Muscle layer of colon (tissue), 2 donors: Measurements from ENCODE around the gene CRPPA.
"Not testable (repeated sequence)": the region's sequence is repeated elsewhere in the genome, so short reads cannot be mapped to it uniquely, and the experiment has no call there.

Experiments
- H3K27ac ChIP-seq: one replicate; pipeline ENCODE4 v1.7.0; 2013; ENCODE audit warnings: low read depth, mild to moderate bottlenecking, low read length, moderate library complexity
- H3K27me3 ChIP-seq, 2 donors: one replicate each; pipeline ENCODE4 v1.7.0; 2013; ENCODE audit warnings: low read length in 2 of 2, mild to moderate bottlenecking in 2 of 2; ENCODE audit not compliant: insufficient read depth in 2 of 2, control insufficient read depth in 1 of 2
- H3K36me3 ChIP-seq: one replicate; pipeline ENCODE4 v1.7.0; 2013; ENCODE audit warnings: mild to moderate bottlenecking, low read length; ENCODE audit not compliant: insufficient read depth
- H3K4me1 ChIP-seq: one replicate; pipeline ENCODE4 v1.7.0; 2013; ENCODE audit warnings: mild to moderate bottlenecking, low read length; ENCODE audit not compliant: insufficient read depth
- H3K4me3 ChIP-seq, 2 donors: one replicate each; pipeline ENCODE4 v1.7.0; 2013; ENCODE audit warnings: low read length in 2 of 2, low read depth in 1 of 2, mild to moderate bottlenecking in 1 of 2, moderate library complexity in 1 of 2
- H3K9ac ChIP-seq: one replicate; pipeline ENCODE4 v1.7.0; 2013; ENCODE audit warnings: low read length
- H3K9me3 ChIP-seq: one replicate; pipeline ENCODE4 v1.7.0; 2013; ENCODE audit warnings: mild to moderate bottlenecking, low read length
- donor health status: abdominal sarcoma.
- donor health status: Adenocarcinoma of cecum.

CRPPA gene

DNA sequence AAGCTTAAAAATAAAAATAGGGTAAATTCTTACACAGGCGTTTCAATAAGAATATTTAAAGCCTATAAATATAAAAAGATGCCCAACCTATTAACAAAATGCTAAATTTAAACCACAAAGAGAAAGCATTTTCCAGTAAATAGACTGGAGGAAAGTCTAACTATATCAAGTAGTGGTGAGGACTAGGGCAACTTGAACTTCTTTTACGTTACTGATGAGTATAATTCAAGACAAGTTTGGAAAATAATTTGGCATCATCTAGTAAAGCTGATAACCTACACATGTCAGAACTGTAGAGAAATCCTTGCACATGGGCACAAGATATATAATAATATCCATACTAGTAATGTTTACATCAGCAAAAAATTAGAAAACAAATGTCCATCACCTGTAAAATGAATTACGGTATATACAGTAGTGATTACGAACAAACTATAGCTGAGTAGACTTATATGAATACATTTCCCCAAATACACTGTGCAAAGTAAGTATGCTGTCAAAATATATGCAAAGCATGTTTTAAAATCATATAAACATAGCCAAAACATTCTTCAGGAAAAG lies 27.4 kb downstream of the CRPPA start:
- H3K9ac ChIP-seq = no peak overlapping the region
- no peak overlapping the region for H3K27ac ChIP-seq
- no peaks in the 10 kb centered on the region for H3K4me1 ChIP-seq
- H3K27me3 ChIP-seq = no peaks in the 10 kb centered on the region
- no peak overlapping the region for H3K4me3 ChIP-seq
- H3K9me3 ChIP-seq = no peaks in the 10 kb centered on the region
- H3K36me3 ChIP-seq = no peaks in the 10 kb centered on the region

DNA sequence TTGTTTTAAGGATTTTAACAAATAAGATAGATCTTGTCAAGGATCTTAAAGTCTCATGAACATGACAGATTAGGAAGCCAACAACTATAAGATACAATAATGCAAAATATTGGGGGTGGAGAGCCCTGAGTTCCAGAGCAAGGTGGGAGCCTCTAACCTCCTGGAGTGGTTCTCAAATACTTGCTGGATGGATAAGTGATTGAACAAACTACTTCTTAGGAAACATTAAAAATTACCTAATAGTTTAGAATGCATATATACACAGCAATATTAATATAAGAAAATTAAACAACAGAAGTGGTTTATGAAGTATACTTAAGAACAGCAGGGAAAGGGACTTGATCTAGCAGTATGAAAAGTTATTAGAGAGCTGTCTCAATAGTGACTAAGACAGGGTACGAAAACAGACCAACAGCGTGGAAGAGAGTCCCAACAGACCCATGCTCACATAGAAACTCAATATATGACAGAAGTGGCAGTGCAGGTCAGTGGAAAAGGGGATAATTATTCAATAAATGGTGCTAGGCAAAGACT lies 28.3 kb downstream of the CRPPA start:
- Histone ChIP-seq H3K27ac (no peak overlapping the region), H3K9me3 (no peaks in the 10 kb centered on the region), H3K9ac (no peak overlapping the region), H3K36me3 (no peaks in the 10 kb centered on the region), H3K4me1 (no peaks in the 10 kb centered on the region), H3K27me3 (no peaks in the 10 kb centered on the region), H3K4me3 (no peak overlapping the region)

DNA sequence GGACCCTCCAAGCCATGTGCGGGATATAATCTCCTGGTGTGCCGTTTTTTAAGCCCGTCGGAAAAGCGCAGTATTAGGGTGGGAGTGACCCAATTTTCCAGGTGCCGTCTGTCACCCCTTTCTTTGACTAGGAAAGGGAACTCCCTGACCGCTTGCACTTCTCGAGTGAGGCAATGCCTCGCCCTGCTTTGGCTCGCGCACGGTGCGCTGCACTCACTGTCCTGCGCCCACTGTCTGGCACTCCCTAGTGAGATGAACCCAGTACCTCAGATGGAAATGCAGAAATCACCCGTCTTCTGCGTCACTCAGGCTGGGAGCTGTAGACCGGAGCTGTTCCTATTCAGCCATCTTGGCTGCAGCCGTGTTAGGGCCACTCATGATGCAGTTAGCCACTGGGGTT lies 37.6 kb downstream of the CRPPA start:
- not testable (repeated sequence) for H3K4me3 ChIP-seq, H3K27me3 ChIP-seq, H3K36me3 ChIP-seq, H3K27ac ChIP-seq, H3K4me1 ChIP-seq, H3K9me3 ChIP-seq, H3K9ac ChIP-seq

DNA sequence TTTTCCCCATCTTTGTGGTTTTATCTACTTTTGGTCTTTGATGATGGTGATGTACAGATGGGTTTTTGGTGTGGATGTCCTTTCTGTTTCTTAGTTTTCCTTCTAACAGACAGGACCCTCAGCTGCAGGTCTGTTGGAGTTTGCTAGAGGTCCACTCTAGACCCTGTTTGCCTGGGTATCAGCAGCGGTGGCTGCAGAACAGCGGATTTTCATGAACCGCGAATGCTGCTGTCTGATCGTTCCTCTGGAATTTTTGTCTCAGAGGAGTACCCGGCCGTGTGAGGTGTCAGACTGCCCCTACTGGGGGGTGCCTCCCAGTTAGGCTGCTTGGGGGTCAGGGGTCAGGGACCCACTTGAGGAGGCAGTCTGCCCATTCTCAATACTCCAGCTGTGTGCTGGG lies 38.2 kb downstream of the CRPPA start:
- not testable (repeated sequence) for H3K4me1 ChIP-seq, H3K9ac ChIP-seq, H3K27ac ChIP-seq, H3K36me3 ChIP-seq, H3K4me3 ChIP-seq, H3K9me3 ChIP-seq, H3K27me3 ChIP-seq
